Activated T-helper 1 cell treated with anti-CD3 and anti-CD28 coated beads, Interleukin-12 subunit alpha, Interleukin-12 subunit beta, Interleukin-2, Interleukin-4 antibody, amounts not matched to agents 30 ng/mL and 10 ng/mL and 1 ng/mL, durations not matched to agents 14 hours and 24 hours and 36 hours (primary cell): Measurements from ENCODE around the gene ZP4. TPM values are rescaled to one million over a fixed set of nuclear protein-coding genes. Genes with fewer than 3 reads are reported as not detected.

ENCODE experiments used
- DNase-seq: peaks from one replicate; pipeline ENCODE4 v3.0.0; 2021; ENCODE audit warnings: low spot score
- H3K27ac Mint-ChIP-seq: one replicate; pipeline ENCODE4 v1.8.0; 2021; ENCODE audit warnings: mild to moderate bottlenecking, mixed read lengths
- H3K27me3 Mint-ChIP-seq: one replicate; pipeline ENCODE4 v1.8.0; 2022; ENCODE audit warnings: mild to moderate bottlenecking, moderate library complexity, mixed read lengths; ENCODE audit not compliant: insufficient read depth
- H3K36me3 Mint-ChIP-seq: one replicate; pipeline ENCODE4 v1.8.0; 2021; ENCODE audit warnings: low read depth, mixed read lengths
- H3K4me1 Mint-ChIP-seq: one replicate; pipeline ENCODE4 v1.8.0; 2021; ENCODE audit warnings: low read depth, mixed read lengths
- H3K4me3 Mint-ChIP-seq: one replicate; pipeline ENCODE4 v1.8.0; 2021; ENCODE audit warnings: mild to moderate bottlenecking, moderate library complexity, mixed read lengths
- H3K9me3 Mint-ChIP-seq: one replicate; pipeline ENCODE4 v1.8.0; 2021; ENCODE audit warnings: mixed read lengths
- intact Hi-C: fragments of 100-400 bp; cut with micrococcal nuclease; formaldehyde crosslinking; loops from one replicate; pipeline ENCODE4 v1.15.1; 2024
- total RNA-seq: library from RNA; stranded (reverse); gene quantifications from 2 replicates; pipeline ENCODE4 v1.2.3, GENCODE V29; 2022

The ZP4 gene
- total RNA-seq, 1 donor from 2014 or later: not detected

DNA sequence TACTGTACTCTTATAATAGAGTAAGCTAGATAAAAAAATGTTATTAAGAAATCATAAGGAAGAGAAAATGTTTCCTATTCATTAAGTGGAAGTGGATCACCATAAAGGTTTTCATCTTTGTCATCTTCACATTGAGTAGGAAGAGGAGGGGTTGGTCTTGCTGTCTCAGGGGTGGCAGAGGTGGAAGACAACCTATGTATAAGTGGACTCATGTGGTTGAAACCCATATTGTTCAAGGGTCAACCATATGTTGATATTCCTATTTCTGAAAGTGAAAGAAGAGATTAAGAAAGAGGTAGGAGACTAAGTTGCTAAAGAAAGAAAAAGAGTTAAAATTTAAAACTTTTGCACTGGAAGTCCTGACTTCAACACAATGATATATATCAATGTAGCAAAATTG is 4.9 kb upstream of the ZP4 start:
- no peaks in the 10 kb centered on the region for H3K36me3 Mint-ChIP-seq
- no peaks in the 10 kb centered on the region for H3K4me1 Mint-ChIP-seq
- intact Hi-C loops: no loop called here
- no peaks in the 10 kb centered on the region for H3K27me3 Mint-ChIP-seq
- no peak overlapping the region for H3K4me3 Mint-ChIP-seq
- no peak overlapping the region for H3K27ac Mint-ChIP-seq
- no peak for DNase-seq
- peaks cover 4% of the 10 kb centered on the region for H3K9me3 Mint-ChIP-seq

DNA sequence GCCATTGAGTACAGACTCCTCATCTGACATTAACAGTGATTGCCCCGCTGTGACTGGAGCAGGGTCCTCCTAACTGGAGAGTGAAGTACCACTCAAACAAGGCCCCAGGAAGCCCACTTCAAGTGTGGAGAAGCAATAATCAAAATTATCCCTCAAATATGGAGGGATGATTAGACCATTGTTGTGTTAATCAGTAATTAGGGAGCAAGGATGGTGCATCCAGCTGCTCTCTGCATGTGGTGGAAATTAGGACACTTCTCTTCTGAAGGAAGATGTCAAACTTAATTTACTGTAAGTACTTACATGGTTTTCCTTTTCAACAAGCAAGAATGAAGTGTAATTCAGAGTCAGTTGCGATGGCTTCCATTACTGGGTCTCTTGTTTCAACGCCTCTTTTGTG is 3.4 kb upstream of the ZP4 start:
- no peak overlapping the region for H3K4me3 Mint-ChIP-seq

DNA sequence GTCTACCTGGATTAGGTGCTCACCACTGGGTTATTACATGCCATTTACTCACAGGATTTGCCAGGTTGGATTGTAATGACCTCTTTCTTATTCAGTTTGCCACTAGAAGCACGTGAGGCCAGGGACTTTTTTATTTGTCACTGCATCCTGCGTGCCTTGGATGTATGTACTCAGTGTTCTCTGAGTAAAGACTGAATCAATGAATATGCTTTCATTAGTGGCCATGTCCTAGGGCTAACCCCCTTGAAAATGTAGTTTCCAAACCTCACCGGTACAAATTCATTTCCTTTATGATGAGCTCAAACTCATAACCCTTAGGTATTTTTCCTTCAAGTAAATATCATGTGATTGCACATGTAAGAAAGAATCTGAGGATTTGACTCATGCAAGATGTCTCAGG is 1.3 kb upstream of the ZP4 start:
- Mint-ChIP-seq H3K27ac (no peak overlapping the region), H3K27me3 (no peaks in the 10 kb centered on the region), H3K9me3 (peaks cover 7% of the 10 kb centered on the region)

More for the DNA sequence above, 3.4 kb upstream of the ZP4 start:
- H3K9me3 Mint-ChIP-seq: no peaks in the 10 kb centered on the region
- no peaks in the 10 kb centered on the region for H3K4me1 Mint-ChIP-seq
- H3K27me3 Mint-ChIP-seq: no peaks in the 10 kb centered on the region
- H3K36me3 Mint-ChIP-seq: no peaks in the 10 kb centered on the region
- no peak overlapping the region for H3K27ac Mint-ChIP-seq
- DNase-seq: no peak
- intact Hi-C loops: no loop called here

DNA sequence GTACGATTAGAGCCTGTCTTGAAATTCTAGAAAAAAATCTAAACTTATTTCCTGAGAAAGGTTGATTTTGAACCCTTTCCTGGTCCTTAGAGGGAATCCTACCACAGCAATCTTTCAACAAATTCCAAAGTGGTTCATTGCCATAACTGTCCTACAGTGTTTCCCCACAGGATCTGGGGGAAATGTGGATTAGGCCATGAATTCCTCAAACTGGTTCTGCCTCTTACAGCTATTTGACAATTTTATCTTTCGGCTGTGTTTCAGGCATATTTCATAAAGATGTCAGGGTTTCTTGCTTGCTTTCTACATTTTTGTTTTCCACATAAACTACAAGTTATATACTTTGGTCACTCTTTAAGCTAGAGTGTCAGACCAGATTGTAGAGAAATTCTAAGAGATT is 544 bp upstream of the ZP4 start:
- Mint-ChIP-seq H3K27me3 (no peaks in the 10 kb centered on the region), H3K36me3 (no peaks in the 10 kb centered on the region), H3K9me3 (peaks cover 7% of the 10 kb centered on the region), H3K4me3 (no peak overlapping the region), H3K27ac (no peak overlapping the region), H3K4me1 (no peaks in the 10 kb centered on the region)
- no peak for DNase-seq
- intact Hi-C loops: no loop called here

More for the DNA sequence above, 1.3 kb upstream of the ZP4 start:
- no peak for DNase-seq
- intact Hi-C loops: no loop called here
- H3K4me3 Mint-ChIP-seq: no peak overlapping the region
- H3K36me3 Mint-ChIP-seq: no peaks in the 10 kb centered on the region
- H3K4me1 Mint-ChIP-seq: no peaks in the 10 kb centered on the region

DNA sequence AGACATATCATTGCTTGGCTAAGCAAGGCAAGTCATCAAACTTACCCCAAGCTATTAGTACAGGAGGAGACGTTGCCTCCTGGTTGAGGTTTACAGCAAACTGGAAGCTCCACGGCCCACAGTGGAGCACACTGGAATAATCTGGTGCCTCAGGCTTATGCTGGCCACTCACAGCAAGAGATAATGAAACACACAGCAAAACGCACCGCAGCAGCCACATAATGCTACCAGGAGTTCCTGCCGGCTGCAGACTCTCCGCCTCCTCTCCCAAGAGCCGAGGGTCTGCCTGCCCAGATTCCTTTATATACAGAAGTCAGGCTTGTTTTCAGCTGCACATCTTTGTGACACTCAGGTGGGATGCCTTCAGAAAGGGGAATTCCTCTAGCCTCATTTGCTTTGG is 306 bp downstream of the ZP4 start:
- H3K27me3 Mint-ChIP-seq: no peaks in the 10 kb centered on the region

DNA sequence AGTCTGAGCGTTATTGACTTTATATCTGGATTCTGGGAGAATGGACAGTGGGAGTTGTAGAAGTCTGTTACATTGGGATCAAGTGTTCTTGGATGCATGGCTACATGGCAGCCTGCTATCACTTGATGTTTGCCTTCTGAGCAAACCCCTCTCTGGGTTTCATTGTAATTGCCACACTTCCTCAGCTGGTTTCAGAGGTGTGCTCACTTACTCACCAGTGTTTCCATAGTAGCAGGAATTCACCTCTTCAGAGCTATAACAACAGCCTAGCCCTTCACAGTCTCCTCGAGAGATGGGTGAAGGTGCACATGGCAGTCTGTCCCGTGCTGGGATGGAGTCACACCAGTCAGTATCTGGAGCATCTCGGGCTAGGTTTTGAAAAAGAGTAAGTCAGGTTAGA is 2.6 kb downstream of the ZP4 start:
- no peak overlapping the region for H3K4me3 Mint-ChIP-seq
- H3K36me3 Mint-ChIP-seq: no peaks in the 10 kb centered on the region
- H3K27ac Mint-ChIP-seq: no peak overlapping the region
- H3K9me3 Mint-ChIP-seq: peaks cover 7% of the 10 kb centered on the region
- H3K4me1 Mint-ChIP-seq: no peaks in the 10 kb centered on the region
- no peaks in the 10 kb centered on the region for H3K27me3 Mint-ChIP-seq
- DNase-seq: no peak
- intact Hi-C loops: no loop called here

More for the DNA sequence above, 306 bp downstream of the ZP4 start:
- no peaks in the 10 kb centered on the region for H3K36me3 Mint-ChIP-seq
- no peak overlapping the region for H3K27ac Mint-ChIP-seq
- peaks cover 7% of the 10 kb centered on the region for H3K9me3 Mint-ChIP-seq
- no peak for DNase-seq
- H3K4me1 Mint-ChIP-seq: no peaks in the 10 kb centered on the region
- intact Hi-C loops: no loop called here
- H3K4me3 Mint-ChIP-seq: no peak overlapping the region

DNA sequence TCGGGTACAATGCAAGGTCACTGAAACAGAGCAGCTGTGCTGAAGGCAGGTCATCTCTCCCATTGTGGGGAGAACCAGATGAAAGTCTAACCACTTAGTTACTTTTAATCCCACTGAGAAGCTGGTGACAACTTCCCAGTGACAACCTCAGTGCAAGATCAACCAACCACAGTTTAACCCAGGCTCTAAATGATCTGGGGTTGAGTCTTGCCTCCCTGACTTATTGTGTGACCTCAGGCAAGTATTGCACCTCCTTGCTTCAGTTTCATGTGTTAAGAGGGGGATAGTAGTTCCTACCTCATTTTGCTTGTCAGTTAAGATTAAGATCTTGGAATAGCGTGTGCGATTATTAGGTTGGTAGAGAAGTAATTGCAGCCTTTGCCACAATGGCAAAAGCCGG is 3.2 kb downstream of the ZP4 start:
- H3K36me3 Mint-ChIP-seq: no peaks in the 10 kb centered on the region

DNA sequence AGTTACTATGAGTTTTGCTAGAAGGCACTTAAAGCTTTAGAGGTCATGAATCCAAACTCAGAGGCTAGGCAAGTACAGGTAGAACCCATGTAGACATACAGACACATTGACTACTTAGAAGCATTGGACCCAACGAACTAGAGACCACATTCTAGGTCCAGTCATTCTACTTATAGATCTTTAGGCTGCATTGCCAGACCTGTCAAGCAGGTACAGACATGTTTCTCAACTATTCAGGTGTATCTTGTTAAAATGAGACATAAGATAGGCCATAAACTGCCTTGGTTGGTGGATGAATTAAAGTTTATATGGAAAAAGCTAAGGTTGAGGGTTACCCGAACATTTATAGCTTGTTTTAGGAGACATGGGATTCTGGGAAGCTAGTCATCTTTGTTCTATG is 6.5 kb downstream of the ZP4 start:
- intact Hi-C loops: no loop called here
- Mint-ChIP-seq H3K27me3 (no peaks in the 10 kb centered on the region), H3K27ac (no peak overlapping the region), H3K9me3 (peaks cover 7% of the 10 kb centered on the region), H3K4me3 (no peak overlapping the region), H3K36me3 (no peaks in the 10 kb centered on the region), H3K4me1 (no peaks in the 10 kb centered on the region)
- no peak for DNase-seq

More for the DNA sequence above, 3.2 kb downstream of the ZP4 start:
- Mint-ChIP-seq H3K4me3 (no peak overlapping the region), H3K27me3 (no peaks in the 10 kb centered on the region), H3K9me3 (peaks cover 7% of the 10 kb centered on the region), H3K27ac (no peak overlapping the region), H3K4me1 (no peaks in the 10 kb centered on the region)
- intact Hi-C loops: no loop called here
- DNase-seq: no peak

DNA sequence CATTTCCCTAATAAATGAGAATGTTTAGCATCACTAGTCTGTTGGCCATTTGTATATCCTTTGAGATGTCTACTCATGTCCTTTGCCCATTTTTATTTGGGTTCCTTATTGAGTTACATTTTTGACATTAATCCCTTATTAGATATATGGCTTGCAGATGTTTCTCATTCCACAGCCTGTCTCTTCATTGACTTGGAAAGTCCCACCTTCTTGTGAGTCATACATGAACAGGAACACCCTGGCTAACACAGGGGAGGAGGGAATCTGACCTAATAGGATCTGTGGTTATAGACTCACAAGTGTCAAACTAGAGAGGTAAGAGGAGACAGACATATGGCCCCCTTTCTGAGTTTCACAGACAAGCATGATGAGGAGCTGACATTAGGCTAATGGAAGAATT is 11.5 kb downstream of the ZP4 start:
- Mint-ChIP-seq H3K4me3 (no peak overlapping the region), H3K9me3 (no peaks in the 10 kb centered on the region), H3K4me1 (no peaks in the 10 kb centered on the region), H3K27ac (no peak overlapping the region), H3K27me3 (no peaks in the 10 kb centered on the region), H3K36me3 (no peaks in the 10 kb centered on the region)
- intact Hi-C loops: no loop called here
- DNase-seq: no peak

DNA sequence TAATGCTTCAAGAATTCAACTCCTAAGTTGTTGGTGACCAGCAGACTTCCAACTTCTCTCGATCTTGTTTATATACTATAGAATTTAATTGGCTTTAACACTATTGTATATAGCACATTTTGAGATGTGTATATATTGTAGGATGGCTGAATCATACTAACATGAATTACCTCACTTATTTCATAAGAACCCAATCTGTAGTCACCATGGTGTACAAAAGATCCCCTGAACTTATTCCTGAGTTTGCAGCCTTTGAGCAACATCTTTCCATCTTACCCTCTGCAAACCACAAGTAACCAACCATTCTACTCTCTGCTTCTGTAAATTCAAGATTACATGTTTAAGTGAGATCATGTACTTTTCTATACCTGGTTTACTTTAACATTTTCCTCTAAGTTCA is 12.3 kb downstream of the ZP4 start:
- no peak for DNase-seq
- no peaks in the 10 kb centered on the region for H3K9me3 Mint-ChIP-seq
- H3K36me3 Mint-ChIP-seq: no peaks in the 10 kb centered on the region
- no peaks in the 10 kb centered on the region for H3K4me1 Mint-ChIP-seq
- H3K27ac Mint-ChIP-seq: no peak overlapping the region
- H3K27me3 Mint-ChIP-seq: no peaks in the 10 kb centered on the region
- H3K4me3 Mint-ChIP-seq: no peak overlapping the region
- intact Hi-C loops: no loop called here

DNA sequence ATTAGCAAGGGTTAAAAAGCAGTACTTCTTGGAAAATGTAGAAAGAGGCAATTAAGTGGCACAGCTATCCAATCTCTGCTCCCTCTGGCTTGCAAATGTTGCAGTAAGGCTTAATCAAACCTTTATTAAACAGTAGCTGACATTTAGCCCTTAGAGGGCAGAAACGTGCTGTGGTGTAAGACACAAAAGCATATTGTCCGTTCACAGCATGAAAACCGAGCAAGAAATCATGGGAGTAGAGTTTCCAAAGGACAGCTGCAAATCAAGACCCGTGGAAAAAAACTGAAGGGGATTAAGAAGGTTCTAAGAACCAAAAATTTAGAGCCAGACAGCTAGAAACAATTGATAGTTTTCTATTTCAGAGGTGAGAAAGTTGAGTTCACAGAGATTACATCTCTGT is 13.1 kb downstream of the ZP4 start:
- Mint-ChIP-seq H3K4me1 (no peaks in the 10 kb centered on the region), H3K27me3 (no peaks in the 10 kb centered on the region), H3K27ac (no peak overlapping the region), H3K9me3 (no peaks in the 10 kb centered on the region), H3K4me3 (no peak overlapping the region), H3K36me3 (no peaks in the 10 kb centered on the region)
- DNase-seq: no peak
- intact Hi-C loops: no loop called here

DNA sequence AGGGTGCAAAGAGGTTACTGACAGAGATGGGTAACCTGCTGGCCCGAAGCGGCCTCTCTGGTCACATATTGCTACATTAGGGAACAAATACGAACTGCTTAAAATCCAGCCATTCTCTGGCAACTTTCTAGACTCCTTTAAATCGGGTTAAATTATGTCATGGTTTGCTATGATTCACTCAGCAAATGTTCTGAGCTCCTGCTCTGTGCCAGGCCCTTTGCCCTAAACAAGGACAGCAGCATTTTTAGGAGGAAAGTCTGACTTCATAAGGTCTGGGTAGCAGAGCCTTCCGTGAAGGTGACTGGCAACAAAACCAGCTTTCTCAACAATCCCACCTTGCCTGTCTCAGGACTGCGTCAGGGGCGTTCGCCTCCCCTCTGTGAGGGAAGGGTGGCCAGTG is 15.4 kb downstream of the ZP4 start:
- H3K4me3 Mint-ChIP-seq: no peak overlapping the region
- H3K9me3 Mint-ChIP-seq: no peaks in the 10 kb centered on the region
- H3K27me3 Mint-ChIP-seq: no peaks in the 10 kb centered on the region
- no peak for DNase-seq
- intact Hi-C loops: no loop called here
- no peaks in the 10 kb centered on the region for H3K4me1 Mint-ChIP-seq
- no peak overlapping the region for H3K27ac Mint-ChIP-seq
- H3K36me3 Mint-ChIP-seq: no peaks in the 10 kb centered on the region

DNA sequence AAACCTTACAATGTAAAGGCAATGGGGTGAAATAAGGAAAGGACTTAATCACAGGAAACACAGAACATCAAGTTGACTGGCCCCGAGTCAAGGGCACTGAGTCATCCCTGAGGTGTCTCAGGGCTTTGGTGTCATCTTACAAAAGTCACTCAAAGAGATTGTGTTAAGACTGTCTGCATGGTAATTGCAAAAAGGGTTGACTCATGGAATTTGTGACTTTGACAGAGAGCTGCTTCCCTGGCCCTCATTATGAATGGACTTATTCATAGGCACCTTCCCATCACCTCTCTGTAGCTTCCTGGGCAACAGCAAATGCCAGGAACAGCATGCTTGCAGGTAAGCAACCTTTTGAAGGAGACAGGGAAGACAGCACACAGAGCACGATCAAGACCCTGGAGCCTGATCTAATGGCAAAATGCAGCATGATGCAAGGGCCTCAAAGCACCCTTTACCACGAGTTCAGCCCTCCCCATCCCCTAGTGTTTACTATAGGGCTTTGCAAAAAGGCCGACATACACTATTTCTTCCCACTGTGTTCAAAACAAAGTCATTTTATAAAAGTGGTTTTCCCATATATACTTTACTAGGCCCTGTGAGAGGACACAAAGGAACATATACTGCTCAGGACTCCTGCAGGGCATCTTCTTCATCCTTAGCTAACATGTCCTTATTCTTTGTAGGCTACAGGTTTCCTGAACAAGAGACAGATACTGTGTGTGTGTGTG is 17.1 kb downstream of the ZP4 start:
- no peak for DNase-seq
- H3K36me3 Mint-ChIP-seq: no peaks in the 10 kb centered on the region
- intact Hi-C loops: no loop called here
- no peak overlapping the region for H3K27ac Mint-ChIP-seq
- H3K4me1 Mint-ChIP-seq: no peaks in the 10 kb centered on the region
- no peaks in the 10 kb centered on the region for H3K9me3 Mint-ChIP-seq
- no peaks in the 10 kb centered on the region for H3K27me3 Mint-ChIP-seq
- no peak overlapping the region for H3K4me3 Mint-ChIP-seq
